ENCODE measurements around the gene ATG16L1. TPM values are rescaled to one million over a fixed set of nuclear protein-coding genes. Genes with fewer than 3 reads are reported as not detected.

The ATG16L1 gene
- total RNA-seq, 1 experiment from 2014 or later: 26.4 TPM

DNA sequence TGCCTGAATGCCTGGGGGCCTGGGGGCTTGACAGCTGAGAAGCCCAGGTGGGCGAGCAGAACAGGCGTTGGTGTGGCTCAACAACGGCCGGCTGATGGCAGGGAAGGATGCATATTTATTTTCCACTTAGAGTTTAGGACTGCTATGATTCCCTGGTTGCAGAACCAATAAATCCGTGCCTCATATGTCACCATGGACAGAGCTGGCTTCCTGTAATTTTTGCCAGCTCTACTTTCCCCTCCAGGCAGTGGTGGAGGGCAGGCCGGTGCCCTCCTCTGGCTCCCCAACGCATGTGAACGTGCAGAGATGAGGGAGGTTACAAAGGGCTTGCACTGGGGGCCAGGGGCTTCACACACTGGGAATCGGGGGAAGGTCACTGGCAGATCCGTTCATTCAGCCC is 74.3 kb downstream of the ATG16L1 start:
- H3K9me3 Mint-ChIP-seq (ENCODE audit: unreplicated experiment): no peaks in the 10 kb centered on the region
- CTCF ChIA-PET: interaction anchor here (0.6 kb wide), 1 partner anchor 30 kb away, joined by 3 read pairs; no protein-coding TSS in a partner anchor
- intact Hi-C loops (cut with micrococcal nuclease): no loop called here
- H3K4me1 Mint-ChIP-seq (ENCODE audit: insufficient read depth, unreplicated experiment): no peaks in the 10 kb centered on the region
- no peak overlapping the region for H3K4me3 Mint-ChIP-seq (ENCODE audit: unreplicated experiment)
- no peaks in the 10 kb centered on the region for H3K36me3 Mint-ChIP-seq (ENCODE audit: insufficient read depth, unreplicated experiment)
- TF ChIP-seq, protein P1, sequence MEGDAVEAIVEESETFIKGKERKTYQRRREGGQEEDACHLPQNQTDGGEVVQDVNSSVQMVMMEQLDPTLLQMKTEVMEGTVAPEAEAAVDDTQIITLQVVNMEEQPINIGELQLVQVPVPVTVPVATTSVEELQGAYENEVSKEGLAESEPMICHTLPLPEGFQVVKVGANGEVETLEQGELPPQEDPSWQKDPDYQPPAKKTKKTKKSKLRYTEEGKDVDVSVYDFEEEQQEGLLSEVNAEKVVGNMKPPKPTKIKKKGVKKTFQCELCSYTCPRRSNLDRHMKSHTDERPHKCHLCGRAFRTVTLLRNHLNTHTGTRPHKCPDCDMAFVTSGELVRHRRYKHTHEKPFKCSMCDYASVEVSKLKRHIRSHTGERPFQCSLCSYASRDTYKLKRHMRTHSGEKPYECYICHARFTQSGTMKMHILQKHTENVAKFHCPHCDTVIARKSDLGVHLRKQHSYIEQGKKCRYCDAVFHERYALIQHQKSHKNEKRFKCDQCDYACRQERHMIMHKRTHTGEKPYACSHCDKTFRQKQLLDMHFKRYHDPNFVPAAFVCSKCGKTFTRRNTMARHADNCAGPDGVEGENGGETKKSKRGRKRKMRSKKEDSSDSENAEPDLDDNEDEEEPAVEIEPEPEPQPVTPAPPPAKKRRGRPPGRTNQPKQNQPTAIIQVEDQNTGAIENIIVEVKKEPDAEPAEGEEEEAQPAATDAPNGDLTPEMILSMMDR (IDR thresholded peaks at IDR 0.05; ENCODE audit: unreplicated experiment): no peak
- no TSS peak for BruUV-seq (replicated peaks)
- H3K27ac Mint-ChIP-seq (ENCODE audit: low read depth, unreplicated experiment): no peak overlapping the region
- peaks cover 11% of the 10 kb centered on the region for H3K27me3 Mint-ChIP-seq (ENCODE audit: insufficient read depth, unreplicated experiment)
- POLR2A ChIA-PET: no interaction called here
- no peak for DNase-seq (ENCODE audit: unreplicated experiment)

DNA sequence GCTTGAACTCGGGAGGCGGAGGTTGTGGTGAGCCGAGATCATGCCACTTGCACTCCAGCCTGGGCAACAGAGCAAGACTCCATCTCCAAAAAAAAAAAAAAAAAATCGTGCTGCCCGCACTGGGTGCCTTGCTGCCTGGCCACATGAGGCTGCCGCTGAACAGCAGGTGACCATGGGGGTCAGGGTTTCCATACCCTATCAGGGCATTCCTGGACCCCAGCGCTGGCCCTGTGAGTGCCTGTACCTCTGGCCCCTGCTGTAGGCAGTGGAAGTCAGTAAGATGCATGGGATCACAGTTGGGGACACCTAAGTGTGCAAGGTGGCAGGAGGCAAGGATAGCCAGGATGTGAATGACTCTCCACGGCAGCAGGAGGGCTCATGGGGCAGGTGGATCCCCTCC is 75.0 kb downstream of the ATG16L1 start:
- Mint-ChIP-seq H3K4me1 (ENCODE audit: insufficient read depth, unreplicated experiment) (no peaks in the 10 kb centered on the region), H3K27ac (ENCODE audit: low read depth, unreplicated experiment) (no peak overlapping the region), H3K9me3 (ENCODE audit: unreplicated experiment) (no peaks in the 10 kb centered on the region), H3K4me3 (ENCODE audit: unreplicated experiment) (no peak overlapping the region), H3K27me3 (ENCODE audit: insufficient read depth, unreplicated experiment) (peaks cover 4% of the 10 kb centered on the region), H3K36me3 (ENCODE audit: insufficient read depth, unreplicated experiment) (no peaks in the 10 kb centered on the region)
- CTCF ChIA-PET: no interaction called here
- no peak for DNase-seq (ENCODE audit: unreplicated experiment)
- intact Hi-C loops (cut with micrococcal nuclease): no loop called here
- TF ChIP-seq, protein P1 (IDR thresholded peaks at IDR 0.05; ENCODE audit: unreplicated experiment): no peak
- POLR2A ChIA-PET: no interaction called here
- no TSS peak for BruUV-seq (replicated peaks)

DNA sequence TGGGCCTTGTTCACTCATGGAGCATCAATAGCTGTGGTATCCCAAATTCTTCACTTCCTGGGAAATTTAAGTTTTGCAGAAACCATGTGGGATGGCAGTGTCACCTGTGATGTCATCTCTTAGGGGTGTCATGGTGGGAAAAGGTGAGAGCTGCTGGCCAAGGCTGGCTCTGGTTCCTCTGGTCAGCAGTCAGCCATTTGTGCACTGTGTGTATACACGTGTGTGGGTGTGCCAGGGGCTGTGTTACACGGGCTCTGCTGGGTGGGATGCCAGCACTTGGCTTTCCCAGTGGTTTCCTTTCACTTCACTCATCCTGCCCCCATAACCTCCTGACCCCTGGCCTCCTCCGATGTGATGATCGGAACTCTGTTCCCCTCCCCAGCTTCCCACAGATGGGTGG is 77.4 kb downstream of the ATG16L1 start:
- POLR2A ChIA-PET: no interaction called here
- H3K36me3 Mint-ChIP-seq (ENCODE audit: insufficient read depth, unreplicated experiment): no peaks in the 10 kb centered on the region
- no peaks in the 10 kb centered on the region for H3K4me1 Mint-ChIP-seq (ENCODE audit: insufficient read depth, unreplicated experiment)
- H3K4me3 Mint-ChIP-seq (ENCODE audit: unreplicated experiment): no peak overlapping the region
- TF ChIP-seq, protein P1 (IDR thresholded peaks at IDR 0.05; ENCODE audit: unreplicated experiment): no peak
- CTCF ChIA-PET: no interaction called here
- intact Hi-C loops (cut with micrococcal nuclease): no loop called here
- H3K27ac Mint-ChIP-seq (ENCODE audit: low read depth, unreplicated experiment): no peak overlapping the region
- no peaks in the 10 kb centered on the region for H3K27me3 Mint-ChIP-seq (ENCODE audit: insufficient read depth, unreplicated experiment)
- H3K9me3 Mint-ChIP-seq (ENCODE audit: unreplicated experiment): no peaks in the 10 kb centered on the region
- no TSS peak for BruUV-seq (replicated peaks)
- DNase-seq (ENCODE audit: unreplicated experiment): no peak

DNA sequence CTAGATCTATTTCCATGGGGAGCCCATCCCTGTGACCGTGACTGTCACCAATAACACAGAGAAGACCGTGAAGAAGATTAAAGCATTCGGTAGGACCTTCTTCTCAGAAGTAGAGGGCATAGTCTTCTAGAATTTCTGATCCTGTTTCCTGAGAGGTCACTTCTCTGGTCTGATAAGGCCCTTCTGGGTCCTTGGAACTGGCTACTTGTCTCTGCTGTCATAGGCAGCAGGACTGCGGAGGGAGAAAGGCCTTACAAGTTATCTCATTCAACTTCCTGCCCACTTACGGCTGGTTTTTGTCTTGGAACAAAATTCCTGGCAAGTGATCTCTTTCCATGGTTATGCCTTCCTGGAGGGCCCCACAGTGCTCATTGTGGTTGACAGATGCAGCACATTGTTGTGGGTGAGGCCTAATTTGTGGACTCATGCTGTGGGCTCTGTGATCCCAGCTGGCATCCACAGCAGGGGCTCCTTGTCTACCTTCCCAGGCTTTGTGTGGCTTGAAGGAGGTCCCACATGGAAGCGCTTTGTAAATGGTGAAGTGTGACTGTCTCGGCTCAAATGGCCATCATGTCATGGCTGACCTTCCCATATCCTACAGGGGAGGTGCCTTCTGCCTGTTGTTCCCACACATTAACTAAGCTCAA is 78.1 kb downstream of the ATG16L1 start:
- no peaks in the 10 kb centered on the region for H3K9me3 Mint-ChIP-seq (ENCODE audit: unreplicated experiment)
- H3K4me3 Mint-ChIP-seq (ENCODE audit: unreplicated experiment): no peak overlapping the region
- TF ChIP-seq, protein P1 (IDR thresholded peaks at IDR 0.05; ENCODE audit: unreplicated experiment): no peak
- intact Hi-C loops (cut with micrococcal nuclease): no loop called here
- CTCF ChIA-PET: interaction anchor here (1.7 kb wide), 1 partner anchor 17 kb away, joined by 3 read pairs; no protein-coding TSS in a partner anchor
- no peaks in the 10 kb centered on the region for H3K27me3 Mint-ChIP-seq (ENCODE audit: insufficient read depth, unreplicated experiment)
- H3K36me3 Mint-ChIP-seq (ENCODE audit: insufficient read depth, unreplicated experiment): no peaks in the 10 kb centered on the region
- DNase-seq (ENCODE audit: unreplicated experiment): no peak
- BruUV-seq (replicated peaks): no TSS peak
- POLR2A ChIA-PET: interaction anchor here (0.6 kb wide), 1 partner anchor 92 kb away, joined by 4 read pairs; no protein-coding TSS in a partner anchor
- H3K27ac Mint-ChIP-seq (ENCODE audit: low read depth, unreplicated experiment): no peak overlapping the region
- no peaks in the 10 kb centered on the region for H3K4me1 Mint-ChIP-seq (ENCODE audit: insufficient read depth, unreplicated experiment)

Data from MCF 10A (cell line).